ENCODE measurements around the gene FSTL5. TPM values are rescaled to one million over a fixed set of nuclear protein-coding genes. Genes with fewer than 3 reads are reported as not detected.

Gene FSTL5
- total RNA-seq, 4 donors from 2014 or later, result not detected

- Histone ChIP-seq H3K4me1 (no peaks in the 10 kb centered on the region), H3K4me3 (no peak overlapping the region), H3K36me3 (no peaks in the 10 kb centered on the region), H3K9me3 (no peaks in the 10 kb centered on the region), H3K27me3 (no peaks in the 10 kb centered on the region), H3K27ac (no peak overlapping the region)
- TF ChIP-seq, protein P1, sequence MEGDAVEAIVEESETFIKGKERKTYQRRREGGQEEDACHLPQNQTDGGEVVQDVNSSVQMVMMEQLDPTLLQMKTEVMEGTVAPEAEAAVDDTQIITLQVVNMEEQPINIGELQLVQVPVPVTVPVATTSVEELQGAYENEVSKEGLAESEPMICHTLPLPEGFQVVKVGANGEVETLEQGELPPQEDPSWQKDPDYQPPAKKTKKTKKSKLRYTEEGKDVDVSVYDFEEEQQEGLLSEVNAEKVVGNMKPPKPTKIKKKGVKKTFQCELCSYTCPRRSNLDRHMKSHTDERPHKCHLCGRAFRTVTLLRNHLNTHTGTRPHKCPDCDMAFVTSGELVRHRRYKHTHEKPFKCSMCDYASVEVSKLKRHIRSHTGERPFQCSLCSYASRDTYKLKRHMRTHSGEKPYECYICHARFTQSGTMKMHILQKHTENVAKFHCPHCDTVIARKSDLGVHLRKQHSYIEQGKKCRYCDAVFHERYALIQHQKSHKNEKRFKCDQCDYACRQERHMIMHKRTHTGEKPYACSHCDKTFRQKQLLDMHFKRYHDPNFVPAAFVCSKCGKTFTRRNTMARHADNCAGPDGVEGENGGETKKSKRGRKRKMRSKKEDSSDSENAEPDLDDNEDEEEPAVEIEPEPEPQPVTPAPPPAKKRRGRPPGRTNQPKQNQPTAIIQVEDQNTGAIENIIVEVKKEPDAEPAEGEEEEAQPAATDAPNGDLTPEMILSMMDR (IDR thresholded peaks at IDR 0.05 in 4 of 5, conservative IDR thresholded peaks at IDR 0.05 in 1 of 5), result no peak
- TF ChIP-seq POLR2A (IDR thresholded peaks at IDR 0.05), result no peak
- DNase-seq, result no peak
- intact Hi-C loops (cut with DNase I; ENCODE audit: low total_unique reads), result no loop called here
- no peak for ATAC-seq
- in situ Hi-C loops (cut with MboI; ENCODE audit: low sequenced_read_pairs in 4 of 4), result no loop called here
These were observed 580.3 kb downstream of the FSTL5 start for GRCh38 chr4:161583549-161583948.

DNA sequence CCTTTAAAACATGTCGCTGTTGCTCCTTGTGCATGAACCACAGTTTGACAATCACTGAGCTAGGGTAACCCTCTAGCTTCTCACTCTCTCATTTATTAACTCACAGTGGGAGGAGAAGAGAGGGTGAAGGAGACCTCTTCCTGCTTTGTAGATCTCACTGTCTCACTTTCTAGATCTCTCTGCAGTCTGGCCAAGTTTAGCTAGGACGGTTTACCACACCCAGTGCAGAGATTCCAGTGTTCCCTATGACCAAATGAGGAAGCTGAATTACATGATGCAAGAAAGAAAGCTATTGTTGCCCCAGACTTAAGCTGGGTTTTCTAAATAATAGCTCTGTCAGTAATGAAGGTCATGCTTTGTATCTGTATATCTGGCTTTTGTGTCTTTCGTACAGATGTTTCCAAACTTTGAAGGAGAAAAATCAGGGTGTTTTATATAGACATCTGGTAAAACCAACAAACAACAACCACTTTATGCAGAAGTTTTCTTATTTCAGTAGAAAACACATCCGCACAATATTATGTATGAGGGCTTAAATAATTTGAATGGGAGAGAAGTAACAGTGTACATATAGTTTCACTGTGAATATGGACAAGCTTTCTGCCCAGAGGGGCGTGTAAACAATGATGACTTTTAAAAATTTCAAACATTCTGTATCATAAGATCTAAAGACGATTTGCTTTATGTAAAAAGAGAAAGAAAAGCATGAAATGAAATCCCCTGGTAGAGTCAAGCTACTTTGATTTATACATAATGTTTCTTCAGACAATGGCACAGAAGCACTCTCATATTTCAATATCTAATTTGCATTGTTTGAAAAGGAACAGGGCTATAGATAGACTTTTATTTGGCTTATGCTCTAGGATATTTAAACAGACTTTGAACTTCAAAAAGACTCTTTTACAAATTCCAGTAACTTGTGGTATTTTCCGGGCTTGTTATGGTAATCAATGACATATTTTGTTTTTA lies 582.3 kb downstream of the FSTL5 start:
- Histone ChIP-seq H3K27me3 (no peaks in the 10 kb centered on the region), H3K4me3 (no peak overlapping the region), H3K9me3 (no peaks in the 10 kb centered on the region), H3K27ac (no peak overlapping the region), H3K36me3 (no peaks in the 10 kb centered on the region), H3K4me1 (no peaks in the 10 kb centered on the region)
- no peak for DNase-seq
- in situ Hi-C loops (cut with MboI; ENCODE audit: low sequenced_read_pairs in 4 of 4) (no loop called here), intact Hi-C loops (cut with DNase I; ENCODE audit: low total_unique reads) (no loop called here)
- peak in 1 of 2 donors; percentile 21 for ATAC-seq
- TF ChIP-seq, protein P1 (IDR thresholded peaks at IDR 0.05 in 4 of 5, conservative IDR thresholded peaks at IDR 0.05 in 1 of 5), result no peak
- TF ChIP-seq POLR2A (IDR thresholded peaks at IDR 0.05), result no peak

DNA sequence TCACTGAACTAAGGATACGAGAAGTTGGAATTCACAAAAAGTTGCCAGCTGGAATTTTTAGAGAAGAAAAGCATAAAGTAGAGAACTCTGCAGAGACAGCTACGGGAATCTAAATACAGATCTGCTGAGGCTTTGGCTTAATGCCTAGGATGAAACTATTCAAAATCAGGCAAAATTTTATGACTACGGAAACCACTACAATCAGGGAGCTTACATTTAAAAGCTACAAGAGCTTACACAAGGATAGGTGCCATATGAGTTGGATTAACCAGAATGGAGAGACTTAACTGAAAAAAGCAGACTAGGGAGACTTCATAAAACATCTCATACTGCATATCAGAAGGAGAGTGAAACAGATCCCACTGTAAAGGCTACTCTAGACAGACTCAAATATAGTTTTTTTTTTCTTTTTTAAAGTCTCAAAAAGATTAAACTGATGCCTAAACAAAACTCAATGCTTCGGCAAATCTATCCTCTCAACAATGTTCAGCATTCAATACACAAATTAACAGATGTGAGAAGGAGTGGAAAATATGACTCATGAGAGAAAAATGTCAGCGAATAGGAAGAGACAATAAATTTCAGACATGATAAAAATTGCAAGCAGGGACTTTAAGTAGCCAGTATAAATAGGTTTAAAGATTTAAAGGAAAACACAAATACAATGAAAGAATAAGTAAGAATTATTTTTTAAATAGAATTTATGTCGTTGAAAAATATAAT lies 586.1 kb downstream of the FSTL5 start:
- TF ChIP-seq POLR2A (IDR thresholded peaks at IDR 0.05), result no peak
- TF ChIP-seq, protein P1 (IDR thresholded peaks at IDR 0.05 in 4 of 5, conservative IDR thresholded peaks at IDR 0.05 in 1 of 5), result no peak
- H3K27ac ChIP-seq, result no peak overlapping the region
- H3K4me3 ChIP-seq, result peak overlapping the region in 1 of 4 donors; percentile 6
- no peaks in the 10 kb centered on the region for H3K4me1 ChIP-seq
- no peaks in the 10 kb centered on the region for H3K36me3 ChIP-seq
- H3K27me3 ChIP-seq, result no peaks in the 10 kb centered on the region
- DNase-seq (no peak), ATAC-seq (no peak)
- in situ Hi-C loops (cut with MboI; ENCODE audit: low sequenced_read_pairs in 4 of 4) (no loop called here), intact Hi-C loops (cut with DNase I; ENCODE audit: low total_unique reads) (no loop called here)
- no peaks in the 10 kb centered on the region for H3K9me3 ChIP-seq

- Histone ChIP-seq H3K4me3 (no peak overlapping the region), H3K9me3 (no peaks in the 10 kb centered on the region), H3K27me3 (no peaks in the 10 kb centered on the region), H3K36me3 (no peaks in the 10 kb centered on the region), H3K4me1 (no peaks in the 10 kb centered on the region), H3K27ac (no peak overlapping the region)
- ATAC-seq (no peak), DNase-seq (no peak)
- no peak for TF ChIP-seq POLR2A (IDR thresholded peaks at IDR 0.05)
- TF ChIP-seq, protein P1 (IDR thresholded peaks at IDR 0.05 in 4 of 5, conservative IDR thresholded peaks at IDR 0.05 in 1 of 5), result no peak
- intact Hi-C loops (cut with DNase I; ENCODE audit: low total_unique reads) (no loop called here), in situ Hi-C loops (cut with MboI; ENCODE audit: low sequenced_read_pairs in 4 of 4) (no loop called here)
These were observed 590.0 kb downstream of the FSTL5 start for GRCh38 chr4:161573836-161574235.
